HG03064 (cell line): Measurements from ENCODE around the gene TAF11L3.
"Not testable (repeated sequence)": the region's sequence is repeated elsewhere in the genome, so short reads cannot be mapped to it uniquely, and the experiment has no call there.

Source experiments
- ATAC-seq: cut with Tn5 transposase; IDR thresholded peaks from one replicate; pipeline ENCODE4 v1.9.1; 2021; ENCODE audit warnings: low read depth; ENCODE audit not compliant: unreplicated experiment

The TAF11L3 gene

GRCh38 chr5:17518067-17518466, at the start of gene TAF11L3:
TAF11L3 (plus strand) TSS chr5:17518367.
- ATAC-seq = not testable (repeated sequence)

- no peak for ATAC-seq
Measured at GRCh38 chr5:17470064-17470463, 48.1 kb upstream of the TAF11L3 start.

GRCh38 chr5:17475064-17475463, 43.1 kb upstream of the TAF11L3 start:
- ATAC-seq = not testable (repeated sequence)

- no peak for ATAC-seq
Measured at GRCh38 chr5:17477043-17477442, 41.1 kb upstream of the TAF11L3 start.

- no peak for ATAC-seq
Measured at GRCh38 chr5:17477573-17478265, 40.4 kb upstream of the TAF11L3 start.

GRCh38 chr5:17481378-17481777, 36.8 kb upstream of the TAF11L3 start:
- no peak for ATAC-seq

GRCh38 chr5:17482790-17483189, 35.4 kb upstream of the TAF11L3 start:
- ATAC-seq = no peak

GRCh38 chr5:17486464-17487173, 31.5 kb upstream of the TAF11L3 start:
- not testable (repeated sequence) for ATAC-seq

GRCh38 chr5:17487174-17487512, 31.0 kb upstream of the TAF11L3 start:
- no peak for ATAC-seq

GRCh38 chr5:17491257-17491656, 26.9 kb upstream of the TAF11L3 start:
- not testable (repeated sequence) for ATAC-seq

GRCh38 chr5:17492770-17493169, 25.4 kb upstream of the TAF11L3 start:
- ATAC-seq = no peak

- ATAC-seq = no peak
Measured at GRCh38 chr5:17497446-17497845, 20.7 kb upstream of the TAF11L3 start.

- not testable (repeated sequence) for ATAC-seq
Measured at GRCh38 chr5:17497931-17498330, 20.2 kb upstream of the TAF11L3 start, which contains the start of gene TAF11L2. TAF11L2 (plus strand) TSS chr5:17498231.

- no peak for ATAC-seq
Measured at GRCh38 chr5:17511775-17512325, 6.3 kb upstream of the TAF11L3 start.

- not testable (repeated sequence) for ATAC-seq
Measured at GRCh38 chr5:17517526-17517925, 641 bp upstream of the TAF11L3 start.

GRCh38 chr5:17519508-17519907, 1.3 kb downstream of the TAF11L3 start:
- not testable (repeated sequence) for ATAC-seq

GRCh38 chr5:17521501-17521900, 3.3 kb downstream of the TAF11L3 start, which contains the start of gene TAF11L4:
TAF11L4 (plus strand) TSS chr5:17521801.
- not testable (repeated sequence) for ATAC-seq

GRCh38 chr5:17524935-17525334, 6.8 kb downstream of the TAF11L3 start, which contains the start of gene TAF11L5:
TAF11L5 (plus strand) TSS chr5:17525235.
- ATAC-seq = not testable (repeated sequence)

GRCh38 chr5:17526504-17526903, 8.3 kb downstream of the TAF11L3 start:
- not testable (repeated sequence) for ATAC-seq

GRCh38 chr5:17528369-17528768, 10.2 kb downstream of the TAF11L3 start, which contains the start of gene TAF11L6:
TAF11L6 (plus strand) TSS chr5:17528669.
- not testable (repeated sequence) for ATAC-seq
